Kidney epithelial cell (primary cell): ENCODE data around the gene TYMS. TPM values are rescaled to one million over a fixed set of nuclear protein-coding genes. Genes with fewer than 3 reads are reported as not detected.
A peak's percentile ranks its signal among the peaks of the same experiment; 100 is the strongest.

Experiments used
- DNase-seq: peaks from one replicate; pipeline ENCODE4 v3.0.0-alpha.2; 2010; ENCODE audit warnings: low read depth
- H3K27me3 ChIP-seq: 2 replicates; pipeline ENCODE4 v1.6.0; 2011; ENCODE audit warnings: low read length; ENCODE audit not compliant: control insufficient read depth, insufficient read depth
- H3K36me3 ChIP-seq: 2 replicates; pipeline ENCODE4 v1.5.1; 2011; ENCODE audit warnings: low read length; ENCODE audit not compliant: control insufficient read depth, insufficient read depth
- H3K4me3 ChIP-seq: 2 replicates; pipeline ENCODE4 v1.5.1; 2011; ENCODE audit warnings: low read depth, mild to moderate bottlenecking, control low read depth, low read length
- CTCF ChIP-seq: IDR thresholded peaks from 2 replicates; pipeline ENCODE4 v1.5.1; 2011; ENCODE audit warnings: mild to moderate bottlenecking, moderate library complexity, low read length, control low read depth, inconsistent platforms; ENCODE audit not compliant: insufficient read depth, poor library complexity, severe bottlenecking
- total RNA-seq: library from RNA; depleted of rRNA; stranded (reverse); fragments of >200 nt; gene quantifications from 2 replicates; pipeline ENCODE4 v1.2.3, GENCODE V29; 2015

The TYMS gene
- total RNA-seq, 1 donor from 2014 or later = 22.7 TPM

GRCh38 chr18:655445-655844 lies 2.0 kb upstream of the TYMS start:
- Histone ChIP-seq H3K4me3 (no peak overlapping the region), H3K36me3 (no peaks in the 10 kb centered on the region), H3K27me3 (no peaks in the 10 kb centered on the region)
- DNase-seq = no peak
- no peak for TF ChIP-seq CTCF

GRCh38 chr18:658001-658946 lies 821 bp downstream of the TYMS start:
- peak overlapping the region; percentile 62 for H3K4me3 ChIP-seq
- H3K27me3 ChIP-seq = no peaks in the 10 kb centered on the region
- TF ChIP-seq CTCF = no peak
- peak; percentile 64 for DNase-seq
- H3K36me3 ChIP-seq = no peaks in the 10 kb centered on the region

- Histone ChIP-seq H3K27me3 (no peaks in the 10 kb centered on the region), H3K36me3 (no peaks in the 10 kb centered on the region), H3K4me3 (peak overlapping the region; percentile 62)
- no peak for DNase-seq
- no peak for TF ChIP-seq CTCF
Observed at GRCh38 chr18:658947-659533, 1.6 kb downstream of the TYMS start.

GRCh38 chr18:659597-659996 lies 2.1 kb downstream of the TYMS start:
- no peak overlapping the region for H3K4me3 ChIP-seq
- TF ChIP-seq CTCF = no peak
- no peaks in the 10 kb centered on the region for H3K27me3 ChIP-seq
- no peaks in the 10 kb centered on the region for H3K36me3 ChIP-seq
- no peak for DNase-seq

- no peak overlapping the region for H3K4me3 ChIP-seq
- H3K27me3 ChIP-seq = no peaks in the 10 kb centered on the region
- no peak for TF ChIP-seq CTCF
- DNase-seq = no peak
- no peaks in the 10 kb centered on the region for H3K36me3 ChIP-seq
Observed at GRCh38 chr18:662197-662596, 4.7 kb downstream of the TYMS start.

GRCh38 chr18:666177-666576 lies 8.7 kb downstream of the TYMS start:
- DNase-seq = no peak
- Histone ChIP-seq H3K4me3 (no peak overlapping the region), H3K27me3 (no peaks in the 10 kb centered on the region), H3K36me3 (peaks cover 5% of the 10 kb centered on the region)
- TF ChIP-seq CTCF = peak; percentile 11
